Activated CD4-positive, alpha-beta T cell treated with anti-CD3 and anti-CD28 coated beads for 48 hours (primary cell): ENCODE measurements around the gene TCERG1L.
"Not testable (repeated sequence)": the region's sequence is repeated elsewhere in the genome, so short reads cannot be mapped to it uniquely, and the experiment has no call there.

Source experiments
- DNase-seq: peaks from one replicate; pipeline ENCODE4 v3.0.0-alpha.2; 2020

The TCERG1L gene

GRCh38 chr10:131311661-131312477 is at the start of gene TCERG1L:
Gene TCERG1L, minus strand, starts transcription at chr10:131311721. Its CDS starts 86 bp downstream, at chr10:131311635.
- peak; percentile 35 for DNase-seq

DNA sequence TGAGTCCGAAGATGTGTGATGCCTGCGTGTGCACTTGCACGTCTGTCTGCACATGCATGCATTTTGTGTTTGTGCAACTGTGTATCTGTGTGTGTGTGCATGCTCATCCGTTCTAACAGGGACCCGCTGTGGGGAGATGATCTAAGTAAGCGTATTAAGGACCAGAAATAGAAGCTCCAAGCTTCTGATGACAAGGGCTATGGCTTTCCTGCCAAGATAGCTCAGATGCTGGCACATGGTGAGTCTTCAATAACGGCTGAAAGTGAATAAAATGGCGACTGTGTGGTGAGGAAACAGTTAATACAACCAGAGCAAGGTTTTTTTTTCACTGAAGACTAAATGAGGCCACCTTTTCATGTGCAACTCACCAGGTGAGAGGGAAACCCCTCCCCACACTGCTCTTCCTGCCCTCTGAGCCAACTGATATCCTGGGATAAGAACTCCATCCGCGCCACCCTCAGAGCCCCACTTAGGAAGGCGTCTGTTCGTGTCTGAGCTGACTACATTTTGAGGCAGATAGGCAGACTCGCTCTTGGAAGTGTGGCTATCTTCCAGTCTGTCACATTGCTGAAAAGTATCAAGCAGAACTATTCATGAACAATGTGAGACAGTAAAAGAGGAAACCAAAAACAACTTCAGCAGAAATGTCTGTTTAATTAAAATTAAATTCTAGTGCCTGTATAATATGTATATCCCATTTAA is 47.4 kb upstream of the TCERG1L start:
- DNase-seq: no peak

DNA sequence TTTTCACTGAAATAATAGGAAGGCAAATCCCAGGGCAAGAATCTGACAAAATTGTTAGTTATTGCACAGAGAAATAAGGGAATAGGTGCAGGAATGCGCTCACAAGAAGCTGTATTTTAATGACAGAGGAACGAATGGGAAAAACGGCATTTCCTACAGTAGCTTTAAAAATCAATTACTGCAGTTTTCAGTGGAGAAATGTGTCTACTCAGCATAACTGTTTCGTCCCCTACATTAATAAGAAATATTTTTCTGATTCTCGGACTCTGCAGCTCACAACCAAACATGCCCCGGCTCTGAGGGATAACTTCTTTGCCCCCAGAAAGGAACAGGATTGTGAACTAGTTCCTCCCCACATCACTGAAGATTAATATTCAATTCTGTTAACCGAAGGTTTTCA is 44.9 kb upstream of the TCERG1L start:
- DNase-seq: no peak

DNA sequence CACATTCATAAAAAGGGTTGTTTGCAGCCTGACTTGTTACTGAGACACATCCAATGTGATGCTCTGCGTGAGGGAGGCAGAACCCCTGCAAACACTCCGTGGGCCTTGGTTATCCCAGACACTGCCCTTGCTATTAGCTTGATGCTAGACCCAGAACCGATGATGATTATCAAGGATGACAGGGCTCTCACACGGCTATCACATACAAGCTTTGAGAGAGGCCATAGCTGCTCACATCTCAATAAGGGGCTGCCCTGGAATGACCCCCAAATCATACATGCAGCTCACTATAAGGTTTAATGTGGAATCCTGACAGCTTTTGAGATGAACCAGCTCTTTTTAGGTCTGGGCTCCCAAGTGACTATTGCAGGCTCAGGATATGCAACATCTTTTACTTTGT is 44.4 kb upstream of the TCERG1L start:
- DNase-seq: no peak

DNA sequence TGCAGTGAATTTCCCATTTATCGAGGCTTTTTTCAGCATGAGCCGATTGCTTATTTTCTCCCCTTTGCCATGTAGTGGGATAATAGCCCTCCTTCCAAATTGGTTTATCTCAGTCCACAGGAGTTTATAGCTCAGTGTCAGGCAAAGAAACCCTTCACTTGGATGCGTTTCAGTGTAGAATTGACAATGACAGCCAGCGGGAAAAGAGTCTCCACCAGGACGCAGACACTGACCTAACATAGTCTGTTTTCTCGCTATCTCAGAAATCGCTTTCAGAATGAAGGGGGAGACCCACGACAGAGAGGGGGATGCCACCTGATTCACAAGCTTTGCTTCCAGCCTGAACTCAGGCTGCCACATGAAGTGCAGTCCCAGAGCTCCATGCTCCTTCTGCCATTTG is 43.5 kb upstream of the TCERG1L start:
- no peak for DNase-seq

GRCh38 chr10:131354380-131354779 is 42.9 kb upstream of the TCERG1L start:
- DNase-seq: no peak

GRCh38 chr10:131352765-131353290 is 41.3 kb upstream of the TCERG1L start:
- DNase-seq: no peak

DNA sequence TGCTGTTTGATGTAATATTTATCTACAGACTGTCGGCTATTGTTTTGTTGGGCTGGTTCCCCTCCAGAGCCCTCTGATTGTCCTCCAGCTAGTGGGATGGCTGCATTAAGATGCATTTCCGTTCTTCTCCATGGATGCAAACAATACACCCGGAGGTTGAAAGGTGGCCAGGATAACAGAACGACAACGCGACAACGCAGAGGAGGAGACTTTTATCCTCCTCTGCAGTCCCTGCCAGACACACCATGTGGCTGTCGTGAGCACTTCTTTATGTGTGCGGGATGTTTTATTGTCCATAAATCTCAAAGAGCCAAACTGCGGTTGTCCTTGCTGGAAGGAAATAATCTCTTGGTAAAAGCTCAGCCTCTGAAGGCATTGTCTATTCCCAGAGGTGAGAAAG is 39.1 kb upstream of the TCERG1L start:
- no peak for DNase-seq

- DNase-seq: no peak
Observed at GRCh38 chr10:131350245-131350644, 38.7 kb upstream of the TCERG1L start.

DNA sequence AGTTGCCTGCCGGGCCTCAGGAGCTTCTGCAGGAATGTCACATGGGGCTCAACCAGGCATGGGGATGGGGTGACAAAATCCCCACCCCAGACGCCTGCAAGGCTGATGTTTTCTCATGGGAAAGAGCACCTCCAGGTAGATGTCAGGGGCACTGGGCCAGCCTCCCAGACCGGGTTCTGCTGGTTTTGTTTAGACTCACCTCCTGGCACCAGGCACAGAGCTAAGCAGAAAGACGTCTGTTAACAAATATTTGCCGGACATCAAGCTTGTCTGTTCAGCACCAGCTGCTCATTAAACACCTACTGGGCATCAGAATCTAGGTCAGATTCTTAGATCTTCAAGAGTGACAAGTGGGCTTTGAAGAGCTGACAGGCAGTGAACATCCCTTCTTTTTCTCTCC is 34.9 kb upstream of the TCERG1L start:
- no peak for DNase-seq

- no peak for DNase-seq
Observed at GRCh38 chr10:131345691-131346090, 34.2 kb upstream of the TCERG1L start.

- DNase-seq: no peak
Observed at GRCh38 chr10:131344747-131345146, 33.2 kb upstream of the TCERG1L start.

DNA sequence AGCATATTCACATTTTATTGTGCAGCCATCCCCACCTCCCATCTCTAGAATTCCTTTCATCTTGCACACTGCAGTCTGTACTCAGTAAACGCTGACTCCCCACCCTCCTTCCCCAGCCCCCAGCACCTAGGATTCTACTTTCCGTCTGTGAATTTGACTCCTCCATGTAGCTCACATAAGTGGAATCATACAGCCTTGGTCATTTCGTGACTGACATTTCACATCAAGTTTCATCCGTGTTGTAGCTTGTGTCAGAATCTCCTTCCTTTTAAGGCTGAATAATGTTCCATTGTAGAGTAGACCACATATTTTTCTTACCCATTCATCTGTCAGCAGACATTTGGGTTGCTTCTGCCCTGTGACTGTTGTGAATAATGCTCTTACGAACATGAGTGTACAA is 26.2 kb upstream of the TCERG1L start:
- DNase-seq: no peak

- no peak for DNase-seq
Observed at GRCh38 chr10:131332821-131333220, 21.3 kb upstream of the TCERG1L start.

DNA sequence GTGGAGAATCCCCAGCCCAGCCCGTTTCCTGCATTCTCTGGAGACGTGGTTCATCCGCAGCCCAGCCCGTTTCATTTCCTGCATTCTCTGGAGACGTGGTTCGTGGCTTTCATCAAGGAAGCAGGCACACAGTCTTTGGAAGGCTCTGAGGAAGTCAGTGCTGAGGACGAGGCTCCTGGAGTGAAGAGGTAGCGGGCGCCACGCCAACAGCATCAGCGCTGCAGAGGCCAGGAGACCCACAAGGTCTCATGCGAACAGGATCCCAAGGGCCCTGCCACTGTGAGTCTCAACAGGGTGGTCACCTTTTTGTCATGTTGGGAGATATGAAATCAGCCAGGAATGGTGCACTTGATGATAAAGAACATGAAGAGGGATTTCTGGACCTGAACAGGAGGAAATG is 12.4 kb upstream of the TCERG1L start:
- no peak for DNase-seq

DNA sequence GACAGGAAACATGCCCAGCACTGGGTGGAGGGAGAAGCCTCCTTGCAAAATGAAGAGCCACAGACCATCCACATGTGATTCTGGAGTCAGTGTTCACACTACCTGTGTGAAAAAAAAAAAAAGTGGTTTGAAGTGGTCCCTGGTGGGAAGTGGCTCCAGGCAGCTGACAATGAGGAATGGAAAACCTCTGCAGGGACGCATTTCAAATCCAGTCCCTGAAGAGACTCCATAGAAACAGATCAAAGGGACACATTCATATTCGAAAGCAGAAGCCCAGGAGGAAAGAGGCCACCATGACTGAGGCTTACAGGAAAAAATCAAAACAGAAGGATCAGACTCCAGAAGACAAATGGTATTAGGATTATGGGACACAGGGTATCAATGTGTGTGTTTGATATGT is 11.5 kb upstream of the TCERG1L start:
- no peak for DNase-seq

DNA sequence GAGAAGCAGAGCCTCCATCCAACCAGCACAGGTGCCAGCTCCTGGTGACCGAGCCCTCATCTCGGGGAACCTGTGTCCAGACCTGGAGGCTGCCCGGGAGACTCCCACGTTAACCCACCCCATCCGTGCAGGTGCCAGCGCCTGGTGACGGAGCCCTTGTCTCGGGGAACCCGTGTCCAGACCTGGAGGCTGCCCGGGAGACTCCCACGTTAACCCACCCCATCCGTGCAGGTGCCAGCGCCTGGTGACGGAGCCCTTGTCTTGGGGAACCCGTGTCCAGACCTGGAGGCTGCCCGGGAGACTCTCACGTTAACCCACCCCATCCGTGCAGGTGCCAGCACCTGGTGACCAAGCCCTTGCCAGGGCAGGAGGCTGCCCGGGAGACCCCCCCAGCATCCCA is 11.1 kb upstream of the TCERG1L start:
- not testable (repeated sequence) for DNase-seq

GRCh38 chr10:131320860-131321604 is 9.5 kb upstream of the TCERG1L start:
- no peak for DNase-seq

DNA sequence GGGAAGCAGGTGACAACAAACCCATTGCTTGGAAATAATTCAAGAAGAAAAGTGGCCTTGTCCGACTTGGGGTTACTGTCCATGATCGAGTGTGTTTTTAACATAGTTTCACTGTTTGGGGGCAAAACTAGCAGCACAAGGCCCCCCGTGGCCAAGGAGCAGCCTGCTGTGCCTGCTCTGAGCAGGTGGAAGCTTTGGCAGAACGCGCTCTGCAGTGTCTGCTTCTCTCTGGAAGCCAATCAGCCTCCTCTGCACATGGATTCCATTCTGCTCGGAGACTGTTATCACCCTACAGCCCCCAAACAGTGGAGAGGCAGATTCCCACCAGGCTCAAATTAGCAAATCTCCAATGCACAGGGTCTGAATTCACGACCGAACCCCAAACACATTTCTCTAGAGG is 7.3 kb upstream of the TCERG1L start:
- DNase-seq: no peak

DNA sequence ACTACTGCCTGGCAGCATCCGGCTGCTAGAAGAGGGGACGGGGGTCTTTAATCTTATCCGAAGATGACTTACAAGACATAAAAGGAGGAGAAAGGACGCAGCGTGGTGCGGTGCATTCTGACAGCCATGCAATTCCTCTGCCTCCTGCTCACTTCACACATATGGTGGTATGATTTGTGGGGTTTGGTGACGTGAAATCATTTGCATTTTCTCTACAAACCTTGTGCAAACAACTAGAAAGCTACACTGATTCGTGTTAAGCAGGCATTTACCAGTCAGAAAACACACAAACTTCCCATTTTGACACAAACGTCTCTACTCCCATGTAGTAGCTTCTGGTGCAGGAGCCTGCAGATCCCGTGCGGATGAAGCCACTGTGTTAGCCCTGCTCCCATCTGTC is 6.8 kb upstream of the TCERG1L start:
- no peak for DNase-seq

DNA sequence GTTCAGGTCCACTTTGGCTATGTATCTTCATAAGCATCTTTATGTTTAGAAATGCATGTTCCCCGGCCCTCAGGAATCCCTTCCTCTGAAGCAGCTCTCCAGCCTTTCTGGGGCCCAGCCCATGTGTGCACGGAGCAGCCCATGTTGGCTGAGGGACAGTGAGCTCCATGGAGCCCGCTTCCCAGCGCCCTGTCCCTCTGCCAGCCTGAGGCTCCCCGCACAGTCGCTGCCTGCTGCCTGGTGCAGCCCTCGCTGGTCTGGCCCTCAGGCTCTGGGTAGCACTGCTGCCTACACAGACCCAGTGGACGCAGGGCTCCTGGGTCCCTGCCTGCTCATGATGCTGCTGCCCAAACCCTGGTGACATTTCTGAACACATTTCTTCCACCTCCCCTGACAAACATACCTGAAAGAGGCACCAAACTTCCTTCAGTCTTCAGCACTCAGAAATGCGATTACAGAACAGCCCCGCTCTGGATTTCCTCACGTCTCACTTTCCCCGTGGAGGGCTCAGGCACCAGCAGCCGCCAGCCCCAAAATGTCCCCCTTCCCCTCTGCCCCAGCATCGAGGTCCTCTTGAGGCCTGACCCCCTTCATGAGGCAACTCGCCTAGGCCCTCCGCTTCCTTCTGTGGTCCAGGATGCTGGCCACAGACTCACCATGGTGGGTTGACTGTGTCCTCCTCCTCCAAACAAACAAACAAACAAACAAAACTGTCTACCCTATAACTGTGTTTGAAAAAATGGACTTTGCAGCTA is 5.0 kb upstream of the TCERG1L start:
- no peak for DNase-seq

GRCh38 chr10:131315344-131315743 is 3.8 kb upstream of the TCERG1L start:
- no peak for DNase-seq

- no peak for DNase-seq
Observed at GRCh38 chr10:131314799-131315198, 3.3 kb upstream of the TCERG1L start.
